ENCODE data around the gene SUSD4.

GRCh38 chr1:223175633-223176032 lies 188.3 kb downstream of the SUSD4 start:
- TF ChIP-seq POLR2A (IDR thresholded peaks at IDR 0.05; ENCODE audit: low read depth) (no peak), CTCF (IDR thresholded peaks at IDR 0.05) (no peak)
